ENCODE measurements around the gene CCDC85A. TPM values are rescaled to one million over a fixed set of nuclear protein-coding genes. Genes with fewer than 3 reads are reported as not detected.
A peak's percentile ranks its signal among the peaks of the same experiment; 100 is the strongest.

Gene CCDC85A
- total and polyA plus RNA-seq, 2 of the 8 experiments (the other 6 are each of a cell fraction or from before 2014, with no cell fraction given): 0.20 TPM; not detected in 1

DNA sequence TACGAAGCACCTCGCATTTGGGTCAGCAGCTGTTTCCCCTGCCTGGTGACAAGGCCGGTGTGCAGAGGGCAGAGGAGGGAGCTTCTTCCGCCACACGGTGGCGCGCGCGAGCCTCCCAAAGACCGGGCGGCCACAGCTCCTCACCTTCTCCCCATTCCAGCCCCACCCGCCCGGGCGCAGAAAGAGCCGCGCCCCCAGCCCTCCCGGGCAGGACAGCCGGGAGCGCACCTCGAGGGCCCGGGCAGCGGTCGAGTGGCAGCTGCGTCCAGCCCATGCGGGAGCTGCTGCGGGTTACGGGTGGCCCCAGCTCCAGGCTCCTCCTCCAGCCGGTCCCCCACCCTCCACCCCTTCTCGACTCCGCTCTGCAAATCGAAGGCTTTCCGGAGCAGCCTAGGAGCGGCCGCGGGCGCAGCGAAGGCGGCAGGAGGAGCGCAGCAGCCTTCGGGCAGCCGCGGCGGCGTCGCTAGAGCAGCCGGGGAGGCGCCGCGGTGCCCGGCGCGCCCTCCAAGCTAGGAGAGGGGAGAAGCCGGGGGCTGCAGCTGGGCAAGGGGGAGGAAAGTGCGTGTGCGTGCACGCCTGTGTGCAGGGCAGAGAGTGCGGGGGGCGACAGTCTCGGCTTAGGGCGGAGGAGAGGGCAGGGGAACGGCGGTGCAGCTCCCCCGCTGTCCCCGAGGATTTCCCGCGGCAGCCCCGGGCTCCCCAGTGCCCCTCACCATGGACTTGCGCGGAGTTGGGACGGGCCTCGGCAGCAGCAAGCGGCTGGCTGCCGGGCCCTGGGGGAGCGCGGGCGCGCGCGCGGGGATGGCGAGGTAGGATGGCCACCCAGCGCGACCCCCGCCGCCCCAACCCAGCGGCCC, at the start of gene CCDC85A (continued):
- TF ChIP-seq NANOG (IDR thresholded peaks at IDR 0.05; ENCODE audit: insufficient read depth, low read depth, low read length, poor library complexity, severe bottlenecking): no peak
- peak; percentile 51 for TF ChIP-seq EZH2 (IDR thresholded peaks at IDR 0.05; ENCODE audit: low read depth, low read length, severe bottlenecking)
- peak; percentile 74 for TF ChIP-seq KDM4A (IDR thresholded peaks at IDR 0.05; ENCODE audit: low read depth, low read length, severe bottlenecking)
- peak; percentile 76 to 81 for TF ChIP-seq RAD21 (IDR thresholded peaks at IDR 0.05 in 1 of 2, conservative IDR thresholded peaks at IDR 0.05 in 1 of 2; ENCODE audit: low read depth in 2 of 2, low read length in 2 of 2)
- no peak for TF ChIP-seq SIX5 (IDR thresholded peaks at IDR 0.05; ENCODE audit: low read depth, low read length)
- 0 out of 2 replicates have a peak, but pooled peaks have one; percentile 44 for TF ChIP-seq RBBP5 (IDR thresholded peaks at IDR 0.05; ENCODE audit: borderline replicate concordance, low read depth, low read length)
- TF ChIP-seq SUZ12 (IDR thresholded peaks at IDR 0.05; ENCODE audit: low read length): peak; percentile 52
- peak; percentile 52 to 61; a peak in 1 of 4 replicates for TF ChIP-seq SIN3A (conservative IDR thresholded peaks at IDR 0.05 in 1 of 2, IDR thresholded peaks at IDR 0.05 in 1 of 2; ENCODE audit: low read depth in 1 of 2, low read length in 2 of 2)
- 0 out of 2 replicates have a peak, but pooled peaks have one; percentile 13 for TF ChIP-seq EGR1 (IDR thresholded peaks at IDR 0.05; ENCODE audit: borderline replicate concordance, low read depth, low read length)

Data from H1 (cell line).